Measurements from ENCODE around the gene AGGF1.

- TF ChIP-seq NFRKB (IDR thresholded peaks at IDR 0.05) (no peak), FOXM1 (IDR thresholded peaks at IDR 0.05; ENCODE audit: borderline replicate concordance) (no peak), FOXA1 (IDR thresholded peaks at IDR 0.05) (no peak), ELF4 (IDR thresholded peaks at IDR 0.05) (no peak), L3MBTL2 (conservative IDR thresholded peaks at IDR 0.05) (no peak), HDGF (IDR thresholded peaks at IDR 0.05; ENCODE audit: borderline replicate concordance) (no peak), SP1 (IDR thresholded peaks at IDR 0.05) (no peak), ARNT (IDR thresholded peaks at IDR 0.05) (no peak), FOXK2 (IDR thresholded peaks at IDR 0.05) (no peak), ZNF384 (IDR thresholded peaks at IDR 0.05) (no peak), SUZ12 (IDR thresholded peaks at IDR 0.05) (no peak)
These were observed 44.5 kb downstream of the AGGF1 start for GRCh38 chr5:77074745-77075144.

Data from HEK293T (cell line).